Testis (tissue), 3 donors: ENCODE data around the gene CHDH. TPM values are rescaled to one million over a fixed set of nuclear protein-coding genes. Genes with fewer than 3 reads are reported as not detected.

Source experiments
- DNase-seq: peaks from one replicate; pipeline ENCODE4 v3.0.0-alpha.2; 2019
- H3K27ac ChIP-seq, 2 donors: fragments of 200-600 bp; sonication (generic); one replicate each; pipeline ENCODE4 v1.5.1; 2019
- H3K27me3 ChIP-seq: fragments of 200-600 bp; sonication (generic); one replicate; pipeline ENCODE4 v1.5.1; 2019
- H3K36me3 ChIP-seq: fragments of 200-600 bp; sonication (generic); one replicate; pipeline ENCODE4 v1.5.1; 2017; ENCODE audit warnings: low read depth; ENCODE audit errors: missing control alignments
- H3K4me1 ChIP-seq: fragments of 200-600 bp; sonication (generic); one replicate; pipeline ENCODE4 v1.5.1; 2019
- H3K4me3 ChIP-seq, 2 donors: fragments of 200-600 bp; sonication (generic); one replicate each; pipeline ENCODE4 v1.5.1; 2017 to 2019
- H3K9me3 ChIP-seq: fragments of 200-600 bp; sonication (generic); one replicate; pipeline ENCODE4 v1.5.1; 2017
- CTCF ChIP-seq, 3 experiments: fragments of 450-650 bp in 2 of 3; fragments of 200-600 bp in 1 of 3; sonication (generic) in 1 of 3; IDR thresholded peaks; one replicate each; pipeline ENCODE4 v1.5.1; 2016 to 2019; ENCODE audit warnings: antibody characterized with exemption in 3 of 3, mild to moderate bottlenecking in 2 of 3, moderate library complexity in 1 of 3
- POLR2A ChIP-seq: fragments of 450-650 bp; IDR thresholded peaks from one replicate; pipeline ENCODE4 v1.6.1; 2017; ENCODE audit warnings: antibody characterized with exemption, mild to moderate bottlenecking, moderate library complexity
- WGBS, 2 donors: methylation state at CpG; one replicate each; pipeline ENCODE4 v1.1.5; 2018; 5-methylcytosine and 5-hydroxymethylcytosine counted together
- intact Hi-C: fragments of 100-400 bp; cut with DNase I; formaldehyde crosslinking; loops from one replicate; pipeline ENCODE4 v1.15.1; 2023; ENCODE audit warnings: low total_unique reads
- polyA plus RNA-seq: library from polyadenylated mRNA; stranded (reverse); fragments of 350-450 nt; fragmentation: Illumina TruSeq; extraction: RNeasy Lipid Tissue Mini Kit (QIAGEN cat#74804); gene quantifications from one replicate; pipeline ENCODE4 v1.2.3, GENCODE V29; 2014; ENCODE audit warnings: low read depth, low replicate concordance; ENCODE audit not compliant: insufficient read depth
- total RNA-seq, 2 donors: library from RNA; depleted of rRNA; stranded (reverse); fragments of >200 nt; gene quantifications; one replicate each; pipeline ENCODE4 v1.2.3, GENCODE V29; 2016

The CHDH gene
- total and polyA plus RNA-seq, 3 donors from 2014 or later: 13.5 to 41.4 (median 28.1) TPM

DNA sequence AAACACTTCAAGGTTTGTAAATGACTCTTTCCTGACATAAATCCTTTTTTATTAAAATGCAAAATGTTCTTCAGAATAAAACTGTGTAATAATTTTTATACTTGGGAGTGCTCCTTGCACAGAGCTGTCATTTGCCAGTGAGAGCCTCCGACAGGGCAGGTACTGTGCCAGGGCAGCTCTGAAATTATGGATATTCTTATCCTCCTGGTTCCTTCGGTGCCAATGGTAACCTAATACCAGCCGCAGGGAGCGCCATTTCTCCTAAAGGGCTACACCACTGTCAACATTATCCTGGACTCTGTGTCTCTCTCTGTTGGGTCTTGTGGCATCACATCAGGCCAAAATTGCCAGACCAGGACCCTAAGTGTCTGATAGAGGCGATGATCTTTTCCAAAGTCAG, 33.0 kb downstream of the CHDH start:
- H3K4me3 ChIP-seq: no peak overlapping the region
- no peaks in the 10 kb centered on the region for H3K4me1 ChIP-seq
- H3K27ac ChIP-seq: no peak overlapping the region
- no peaks in the 10 kb centered on the region for H3K36me3 ChIP-seq
- no peaks in the 10 kb centered on the region for H3K27me3 ChIP-seq
- H3K9me3 ChIP-seq: no peaks in the 10 kb centered on the region
- TF ChIP-seq POLR2A (no peak), CTCF (IDR thresholded peaks at IDR 0.05) (no peak)
- intact Hi-C loops: no loop called here
- peak; percentile 1 for DNase-seq
- 96 to 99% methylated on average over 5 of the region's 5 CpGs for WGBS, 2 donors

DNA sequence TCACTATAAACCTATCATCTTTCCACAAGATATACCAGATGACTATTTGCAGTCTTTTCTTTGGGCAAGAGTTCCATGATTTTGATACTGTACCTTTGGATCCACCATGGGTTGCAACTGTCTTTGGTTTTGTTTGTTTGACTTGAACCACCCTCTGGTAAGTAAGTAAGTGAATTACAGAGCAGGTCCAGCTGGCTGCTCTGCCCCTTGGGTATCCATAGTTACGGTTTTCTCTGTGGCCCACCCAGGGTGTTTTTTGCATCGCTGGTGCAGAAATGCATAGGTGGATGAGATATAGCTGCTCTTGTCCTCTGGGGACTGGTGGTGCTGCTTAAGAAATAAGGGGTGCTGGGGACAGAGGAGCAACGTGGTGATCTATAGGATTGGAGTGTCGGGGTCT, 33.8 kb downstream of the CHDH start:
- Histone ChIP-seq H3K4me3 (no peak overlapping the region), H3K27ac (no peak overlapping the region), H3K4me1 (no peaks in the 10 kb centered on the region), H3K9me3 (no peaks in the 10 kb centered on the region), H3K27me3 (no peaks in the 10 kb centered on the region), H3K36me3 (no peaks in the 10 kb centered on the region)
- WGBS, 2 donors: 75 to 86% methylated on average over 4 of the region's 4 CpGs
- intact Hi-C loops: no loop called here
- TF ChIP-seq CTCF (IDR thresholded peaks at IDR 0.05) (no peak), POLR2A (no peak)
- peak; percentile 10 for DNase-seq

GRCh38 chr3:53811143-53811927, 34.9 kb downstream of the CHDH start:
- no peaks in the 10 kb centered on the region for H3K9me3 ChIP-seq
- no peak overlapping the region for H3K4me3 ChIP-seq
- H3K4me1 ChIP-seq: peaks cover 3% of the 10 kb centered on the region
- H3K27ac ChIP-seq: no peak overlapping the region
- TF ChIP-seq POLR2A: no peak
- TF ChIP-seq CTCF (IDR thresholded peaks at IDR 0.05): no peak
- intact Hi-C loops: no loop called here
- WGBS, 2 donors: 94 to 95% methylated on average over 20 to 24 of the region's 24 CpGs
- no peak for DNase-seq
- no peaks in the 10 kb centered on the region for H3K27me3 ChIP-seq
- no peaks in the 10 kb centered on the region for H3K36me3 ChIP-seq

- DNase-seq: peak; percentile 5
- WGBS, 2 donors: 91 to 93% methylated on average over 27 to 28 of the region's 28 CpGs
- Histone ChIP-seq H3K36me3 (no peaks in the 10 kb centered on the region), H3K4me3 (no peak overlapping the region), H3K27ac (no peak overlapping the region), H3K9me3 (no peaks in the 10 kb centered on the region), H3K4me1 (peaks cover 6% of the 10 kb centered on the region), H3K27me3 (no peaks in the 10 kb centered on the region)
- intact Hi-C loops: no loop called here
- TF ChIP-seq CTCF (IDR thresholded peaks at IDR 0.05) (no peak), POLR2A (no peak)
These were observed 36.3 kb downstream of the CHDH start for GRCh38 chr3:53809764-53810400.
